Embryonic facial prominence (tissue), 1 donor: ENCODE measurements around the gene RUFY1.
"Not testable (repeated sequence)": the region's sequence is repeated elsewhere in the genome, so short reads cannot be mapped to it uniquely, and the experiment has no call there.

ENCODE experiments used
- DNase-seq: peaks from one replicate; pipeline ENCODE4 v3.0.0-alpha.2; 2016; ENCODE audit errors: extremely low spot score

The RUFY1 gene

GRCh38 chr5:179550511-179551342, at the start of gene RUFY1:
TSS of gene RUFY1 (plus strand) at chr5:179550554. CDS start at chr5:179550570, 16 bp downstream.
- peak; percentile 62 for DNase-seq

- not testable (repeated sequence) for DNase-seq
Measured at GRCh38 chr5:179501997-179502396, 48.4 kb upstream of the RUFY1 start.

DNA sequence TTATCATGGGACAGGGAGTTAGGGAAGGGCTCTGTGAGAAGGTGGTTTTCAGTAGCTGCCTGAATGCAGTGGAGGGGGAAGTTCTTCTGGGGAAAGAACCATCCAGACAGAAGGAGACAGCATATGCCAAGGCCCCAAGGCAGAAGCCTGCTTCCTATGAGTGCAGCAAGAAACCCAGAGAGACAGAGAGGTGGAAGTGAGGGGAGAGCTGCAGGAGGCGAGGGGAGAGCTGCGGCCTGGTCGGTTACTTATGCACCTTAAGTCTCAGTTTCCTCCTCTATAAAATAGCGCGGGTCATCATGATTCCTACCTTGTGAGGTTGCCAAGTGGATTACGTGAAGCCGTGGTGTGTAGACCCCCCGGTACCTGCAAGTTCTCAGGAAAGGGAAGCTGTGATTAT, 47.9 kb upstream of the RUFY1 start:
- not testable (repeated sequence) for DNase-seq

DNA sequence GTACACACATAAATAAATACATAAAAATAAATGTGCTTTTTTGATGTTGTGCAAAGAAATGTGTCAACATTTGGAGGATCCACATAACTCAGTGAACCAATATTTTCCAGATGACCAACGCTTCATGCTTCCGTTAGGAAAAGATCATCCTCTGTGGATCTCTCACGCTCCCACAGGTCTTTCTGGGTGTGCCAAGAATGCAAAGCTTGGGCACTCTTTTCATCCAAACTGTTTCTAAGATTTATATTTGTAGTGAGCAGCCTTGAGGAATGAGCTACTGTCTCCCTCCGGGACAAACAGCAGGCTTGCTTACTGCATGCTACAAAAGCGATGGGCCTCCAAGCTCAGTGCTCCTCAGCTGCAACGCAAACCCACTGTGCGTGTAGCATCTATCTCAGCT, 46.2 kb upstream of the RUFY1 start:
- DNase-seq: no peak

- DNase-seq: no peak
Measured at GRCh38 chr5:179504600-179505396, 45.6 kb upstream of the RUFY1 start.

DNA sequence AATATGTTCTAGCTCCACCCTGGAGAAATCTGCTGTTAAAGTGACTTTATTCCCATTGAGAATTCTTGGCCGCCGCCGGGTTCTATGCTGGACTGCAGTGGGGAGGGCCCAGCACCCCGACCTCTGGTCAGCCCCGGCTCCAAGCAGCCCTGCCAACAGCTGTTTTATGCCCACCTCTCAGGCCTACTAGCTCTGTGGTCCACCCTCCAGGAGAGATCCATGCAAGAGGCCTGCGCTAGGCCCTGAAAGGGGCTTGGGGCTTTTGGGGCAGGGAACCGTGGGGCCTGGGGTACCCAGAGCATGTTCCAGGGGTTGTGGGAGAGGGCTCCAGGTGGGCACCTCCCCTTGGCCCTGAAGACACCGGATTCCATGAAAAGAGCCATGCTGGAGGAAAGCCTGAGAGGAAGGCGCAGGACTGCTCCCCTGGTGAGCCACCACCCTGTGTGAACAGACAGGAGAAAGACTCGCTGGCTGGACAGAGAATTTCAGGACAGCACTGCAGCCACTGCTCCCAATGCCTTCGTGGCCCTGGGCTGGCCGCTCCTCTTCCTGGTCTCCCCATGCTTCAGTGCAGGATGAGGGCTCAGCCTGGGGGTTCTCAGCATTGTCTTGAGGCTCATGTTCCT, 44.6 kb upstream of the RUFY1 start:
- DNase-seq: no peak

GRCh38 chr5:179509239-179509638, 41.1 kb upstream of the RUFY1 start:
- DNase-seq: no peak

DNA sequence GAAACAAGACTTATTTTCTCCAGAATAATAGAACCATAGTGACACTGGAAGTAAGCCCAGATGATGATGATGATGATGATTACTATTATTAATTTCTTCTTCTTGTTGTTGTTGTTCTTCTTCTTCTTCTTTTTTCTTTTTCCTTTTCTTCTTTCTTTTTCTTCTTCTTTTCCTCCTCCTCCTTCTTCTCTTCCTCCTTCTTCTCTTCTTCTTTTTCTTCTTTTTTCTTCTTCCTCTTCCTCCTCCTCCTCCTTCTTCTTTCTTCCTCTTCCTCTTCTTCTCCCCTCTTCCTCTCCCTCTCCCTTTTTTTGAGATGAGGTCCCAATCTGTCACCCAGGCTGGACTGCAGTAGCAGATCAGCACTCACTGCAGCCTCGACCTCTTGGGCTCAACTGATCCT, 40.5 kb upstream of the RUFY1 start:
- no peak for DNase-seq

DNA sequence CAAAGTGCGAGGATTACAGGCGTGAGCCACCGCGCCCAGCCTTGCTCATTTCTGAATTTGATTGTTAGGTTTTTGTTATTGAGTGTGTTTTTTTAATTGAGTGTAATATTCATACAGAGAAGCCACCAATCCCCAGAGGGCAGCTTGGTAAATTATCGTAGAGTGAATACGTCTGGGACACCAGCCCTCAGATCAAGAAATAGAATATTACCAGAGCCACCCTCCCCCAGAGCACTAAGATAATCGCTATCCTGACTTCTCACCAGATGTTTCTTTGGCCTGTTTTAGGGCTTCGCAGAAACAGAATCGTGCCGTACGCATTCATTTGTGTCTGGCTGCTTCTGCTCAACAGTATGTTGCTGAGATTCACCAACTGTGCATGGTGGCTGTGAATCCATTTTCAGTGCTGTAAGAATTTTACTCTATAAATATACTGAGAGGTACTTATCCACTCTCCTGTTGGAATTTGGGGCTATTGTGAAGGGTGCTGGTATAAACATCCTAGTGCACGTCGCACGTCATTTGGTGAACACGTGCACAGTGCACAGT, 37.8 kb upstream of the RUFY1 start:
- DNase-seq: no peak

DNA sequence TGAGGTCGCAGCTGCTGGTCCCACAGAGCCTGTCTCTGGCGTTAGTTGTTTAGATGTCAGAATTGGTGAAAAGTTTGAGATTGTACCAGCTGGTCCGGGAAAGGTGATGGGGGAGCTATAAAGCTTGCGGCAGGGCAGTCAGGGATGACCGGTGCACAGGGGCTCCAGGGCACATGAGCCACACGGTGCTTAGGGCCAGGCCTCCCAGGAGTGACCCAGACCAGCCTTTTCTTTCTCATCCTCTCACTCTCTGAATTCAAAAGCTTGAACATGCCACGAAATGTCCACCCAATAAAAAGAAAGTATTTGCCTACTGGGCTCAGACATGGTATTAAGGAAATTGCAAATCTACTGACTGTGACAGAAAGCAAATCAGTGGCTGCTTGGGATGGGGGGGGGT, 34.9 kb upstream of the RUFY1 start:
- not testable (repeated sequence) for DNase-seq

GRCh38 chr5:179516221-179516620, 34.1 kb upstream of the RUFY1 start:
- DNase-seq: no peak

- not testable (repeated sequence) for DNase-seq
Measured at GRCh38 chr5:179517746-179518145, 32.6 kb upstream of the RUFY1 start.

- DNase-seq: not testable (repeated sequence)
Measured at GRCh38 chr5:179518369-179518768, 32.0 kb upstream of the RUFY1 start.

DNA sequence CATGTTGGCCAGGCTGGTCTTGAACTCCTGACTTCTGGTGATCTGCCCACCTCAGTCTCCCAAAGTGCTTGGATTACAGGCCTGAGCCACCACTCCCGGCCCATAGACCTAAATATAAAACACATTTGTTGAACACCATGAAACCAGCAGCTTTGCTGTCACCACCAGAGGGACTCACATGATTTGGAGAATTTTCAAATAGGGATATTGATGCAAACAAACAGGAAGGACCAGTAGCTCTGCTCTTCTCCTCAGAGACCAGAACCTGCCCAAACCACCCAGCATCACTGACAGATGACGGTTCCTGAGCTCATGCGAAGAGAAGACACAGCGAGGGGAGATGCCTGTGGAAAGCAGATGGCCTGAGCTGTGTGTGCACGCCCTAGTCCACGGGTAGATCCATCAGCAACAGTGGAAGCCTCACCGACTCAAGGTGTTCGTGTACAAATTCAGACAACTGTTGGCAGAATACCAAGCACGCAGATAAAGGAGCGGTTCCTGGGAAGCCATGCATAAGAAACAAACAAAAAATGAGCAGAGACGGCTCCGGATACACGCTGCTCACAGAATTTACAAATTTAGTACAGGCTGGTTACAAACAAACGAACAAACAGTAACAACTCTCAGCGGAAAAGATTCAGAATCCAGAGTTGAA, 30.8 kb upstream of the RUFY1 start:
- DNase-seq: not testable (repeated sequence)

DNA sequence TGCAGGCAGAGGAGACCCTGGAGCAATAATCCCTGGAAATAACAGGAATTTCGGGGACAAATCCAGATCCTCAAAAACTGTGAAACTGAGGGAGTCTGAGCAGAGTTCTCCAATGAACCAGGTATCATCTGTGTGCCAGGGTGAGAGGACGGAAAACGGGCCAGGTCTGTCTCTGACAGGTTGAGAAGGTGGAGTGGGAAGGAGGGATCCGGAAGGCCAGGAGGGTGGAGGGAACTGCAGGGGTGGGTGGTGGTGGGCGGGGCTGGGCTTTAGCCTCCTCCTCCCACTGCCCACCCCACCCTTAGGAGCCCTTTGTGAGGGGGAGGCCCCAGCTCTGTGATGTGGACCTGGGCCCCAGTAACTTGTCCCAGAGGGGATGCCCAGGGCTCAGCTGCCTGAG, 28.2 kb upstream of the RUFY1 start:
- not testable (repeated sequence) for DNase-seq

DNA sequence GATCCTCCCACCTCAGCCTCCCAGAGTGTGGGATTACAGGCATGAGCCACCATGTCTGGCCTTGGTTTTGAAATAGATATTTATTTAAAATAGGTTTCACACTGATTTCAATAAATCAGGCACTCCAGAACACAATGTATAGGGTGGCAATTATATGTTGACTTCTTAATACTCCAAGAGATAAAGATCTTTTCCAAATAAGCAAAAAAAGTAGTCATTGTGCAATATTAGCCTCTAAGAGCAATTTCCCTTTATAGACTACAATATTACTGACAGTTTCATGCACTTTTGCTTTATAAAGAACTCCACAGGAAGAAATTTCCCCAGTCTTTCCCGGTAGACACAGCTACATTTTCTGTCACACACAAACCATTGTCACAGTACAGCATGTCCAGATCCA, 23.4 kb upstream of the RUFY1 start:
- no peak for DNase-seq

GRCh38 chr5:179530069-179530998, 20.0 kb upstream of the RUFY1 start:
- DNase-seq: no peak

DNA sequence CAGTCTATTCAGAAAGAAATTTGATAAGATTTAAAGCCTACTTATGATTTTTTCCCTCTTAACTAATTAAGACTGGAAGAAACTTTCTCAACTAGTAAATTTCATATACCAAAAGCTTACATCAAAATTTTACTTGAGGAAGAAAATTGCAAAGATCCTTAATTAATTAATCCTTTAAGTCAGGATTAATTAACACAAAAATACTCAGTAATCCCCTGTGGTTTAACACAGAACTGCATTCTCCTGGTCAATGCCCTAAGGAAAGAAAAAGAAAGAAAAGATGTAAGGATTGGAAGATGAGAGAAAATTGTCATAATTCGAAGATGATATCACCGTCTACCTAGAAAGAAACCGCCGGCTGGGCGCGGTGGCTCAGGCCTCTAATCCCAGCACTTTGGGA, 17.3 kb upstream of the RUFY1 start:
- no peak for DNase-seq

DNA sequence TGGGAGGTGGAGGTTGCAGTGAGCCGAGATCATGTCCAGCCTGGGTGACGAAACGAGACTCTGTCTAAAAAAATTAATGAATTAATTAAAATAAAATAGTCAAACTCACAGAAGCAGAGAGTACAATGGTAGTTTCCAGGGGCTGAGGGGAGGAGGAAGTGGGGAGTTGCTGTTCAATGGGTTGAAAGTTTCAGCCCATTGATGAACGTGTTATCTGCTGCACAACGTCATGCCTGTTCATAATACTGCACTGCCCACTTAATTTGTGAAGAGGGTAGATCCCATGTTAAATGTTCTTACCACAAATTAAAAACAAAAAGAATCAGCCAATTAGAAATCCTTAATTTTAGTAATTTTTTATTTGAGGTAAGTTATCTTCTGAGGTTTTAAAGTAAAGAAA, 16.4 kb upstream of the RUFY1 start:
- no peak for DNase-seq

- DNase-seq: no peak
Measured at GRCh38 chr5:179534431-179534830, 15.9 kb upstream of the RUFY1 start.

DNA sequence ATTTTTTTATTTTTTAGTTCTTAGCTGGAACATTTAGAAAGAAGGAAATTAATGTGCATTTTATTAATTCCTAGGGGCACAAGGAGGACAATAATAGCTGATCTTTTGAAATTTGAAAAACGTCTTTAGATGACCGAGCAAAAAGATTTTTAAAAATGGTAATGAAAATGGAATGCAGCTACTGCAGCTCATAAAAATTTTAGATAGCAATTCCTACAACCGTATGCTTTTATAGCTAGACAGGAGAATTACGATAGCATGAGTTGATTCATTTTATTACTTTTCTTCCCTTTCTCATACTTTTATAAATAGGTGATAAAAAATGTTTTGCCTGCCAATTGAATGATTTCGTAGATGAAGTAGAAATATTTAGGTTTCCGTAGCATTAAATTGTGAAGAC, 13.7 kb upstream of the RUFY1 start:
- DNase-seq: no peak
